ENCODE data around the gene REPS1. TPM values are rescaled to one million over a fixed set of nuclear protein-coding genes. Genes with fewer than 3 reads are reported as not detected.

The REPS1 gene
- total RNA-seq, 1 experiment from 2014 or later, result 74.4 TPM

DNA sequence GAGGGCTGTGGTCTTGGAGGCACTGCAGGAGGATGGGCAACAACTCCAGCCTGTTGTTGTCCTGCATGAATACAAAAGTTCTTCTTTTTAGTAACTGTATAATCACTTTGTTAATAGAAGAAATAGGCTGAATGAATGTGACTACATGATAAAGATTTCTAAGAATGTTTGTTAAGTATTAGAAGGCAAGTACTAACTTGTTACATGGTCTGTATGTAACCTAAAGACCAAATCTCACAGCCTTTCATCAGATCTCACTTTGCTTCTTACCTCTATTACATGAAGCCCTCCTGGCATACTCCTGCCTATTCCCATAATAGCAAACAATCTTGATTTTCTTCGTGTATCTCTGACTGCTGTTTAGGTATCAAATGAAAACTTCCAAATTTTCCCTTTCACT is 73.4 kb downstream of the REPS1 start:
- H3K27me3 Mint-ChIP-seq (ENCODE audit: low read depth), result no peaks in the 10 kb centered on the region
- H2BK5ac ChIP-seq (ENCODE audit: insufficient read length, low read length), result no peak overlapping the region

More for the DNA sequence above, 73.4 kb downstream of the REPS1 start:
- Histone ChIP-seq H3K23ac (ENCODE audit: insufficient read length, low read depth, low read length) (no peak overlapping the region), H2BK15ac (ENCODE audit: low read depth, low read length) (no peak overlapping the region), H3K79me2 (ENCODE audit: insufficient read depth, low read length) (no peaks in the 10 kb centered on the region), H3K4ac (ENCODE audit: low read depth, low read length) (no peak overlapping the region), H3K9ac (ENCODE audit: extremely low read depth, insufficient read length, low read length) (no peak overlapping the region), H3K79me1 (ENCODE audit: insufficient read depth, low read depth, low read length, poor library complexity, severe bottlenecking) (no peaks in the 10 kb centered on the region), H3K9me3 (ENCODE audit: control insufficient read depth, low read depth, low read length) (no peaks in the 10 kb centered on the region), H4K91ac (ENCODE audit: insufficient read length, low read depth, low read length) (no peak overlapping the region), H2BK12ac (ENCODE audit: insufficient read length, low read depth, low read length) (no peak overlapping the region), H4K20me1 (ENCODE audit: control insufficient read depth, insufficient read depth, insufficient read length) (no peaks in the 10 kb centered on the region), H3K18ac (ENCODE audit: insufficient read length, low read depth, low read length) (no peak overlapping the region), H4K5ac (ENCODE audit: insufficient read length, low read depth, low read length) (no peak overlapping the region), H2AFZ (ENCODE audit: low read length) (no peak overlapping the region), H3K23me2 (ENCODE audit: insufficient read length, low read depth, low read length, poor library complexity, severe bottlenecking) (no peaks in the 10 kb centered on the region), H2AK5ac (ENCODE audit: insufficient read length, low read length) (no peak overlapping the region), H3T11ph (ENCODE audit: low read length) (no peak overlapping the region), H3K4me1 (ENCODE audit: insufficient read depth, low read length) (no peaks in the 10 kb centered on the region), H3K56ac (ENCODE audit: insufficient read length, low read depth, low read length) (no peak overlapping the region), H4K8ac (replicated peaks; ENCODE audit: insufficient read length, low read depth, low read length) (no peak overlapping the region), H3K27ac (ENCODE audit: insufficient read length, low read depth, low read length) (no peak overlapping the region), H3K27me3 (ENCODE audit: insufficient read depth, low read length) (no peaks in the 10 kb centered on the region), H3K14ac (ENCODE audit: insufficient read depth, low read length) (no peak overlapping the region), H2BK20ac (ENCODE audit: low read depth, low read length, poor library complexity, severe bottlenecking) (no peak overlapping the region), H3K4me2 (ENCODE audit: insufficient read depth, insufficient read length, low read length) (no peak overlapping the region), H2BK120ac (ENCODE audit: low read depth, low read length, poor library complexity, severe bottlenecking) (no peak overlapping the region)
- H3K9me3 Mint-ChIP-seq, result no peaks in the 10 kb centered on the region
- H3K36me3 Mint-ChIP-seq (ENCODE audit: insufficient read depth in 1 of 3, low read depth in 3 of 3), result peaks cover 31 to 66% (median 57%) of the 10 kb centered on the region in 3 experiments
- DNase-seq, result no peak
- no peaks in the 10 kb centered on the region for H3K4me1 Mint-ChIP-seq
- TF ChIP-seq, protein P1, sequence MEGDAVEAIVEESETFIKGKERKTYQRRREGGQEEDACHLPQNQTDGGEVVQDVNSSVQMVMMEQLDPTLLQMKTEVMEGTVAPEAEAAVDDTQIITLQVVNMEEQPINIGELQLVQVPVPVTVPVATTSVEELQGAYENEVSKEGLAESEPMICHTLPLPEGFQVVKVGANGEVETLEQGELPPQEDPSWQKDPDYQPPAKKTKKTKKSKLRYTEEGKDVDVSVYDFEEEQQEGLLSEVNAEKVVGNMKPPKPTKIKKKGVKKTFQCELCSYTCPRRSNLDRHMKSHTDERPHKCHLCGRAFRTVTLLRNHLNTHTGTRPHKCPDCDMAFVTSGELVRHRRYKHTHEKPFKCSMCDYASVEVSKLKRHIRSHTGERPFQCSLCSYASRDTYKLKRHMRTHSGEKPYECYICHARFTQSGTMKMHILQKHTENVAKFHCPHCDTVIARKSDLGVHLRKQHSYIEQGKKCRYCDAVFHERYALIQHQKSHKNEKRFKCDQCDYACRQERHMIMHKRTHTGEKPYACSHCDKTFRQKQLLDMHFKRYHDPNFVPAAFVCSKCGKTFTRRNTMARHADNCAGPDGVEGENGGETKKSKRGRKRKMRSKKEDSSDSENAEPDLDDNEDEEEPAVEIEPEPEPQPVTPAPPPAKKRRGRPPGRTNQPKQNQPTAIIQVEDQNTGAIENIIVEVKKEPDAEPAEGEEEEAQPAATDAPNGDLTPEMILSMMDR (conservative IDR thresholded peaks at IDR 0.05), result no peak
- WGBS (ENCODE audit: extremely low coverage, insufficient read length, low lambda C conversion rate), result no CpG with 5 or more reads among the region's 1 CpG
- H3K27ac Mint-ChIP-seq, result peak overlapping the region in 1 of 3 experiments; percentile 85; a peak in 2 of 7 replicates
- no peak overlapping the region for H3K4me3 Mint-ChIP-seq
